GM19099 (cell line): ENCODE measurements around the gene TECRL.

Experiments used
- POLR2A ChIP-seq: IDR thresholded peaks from 3 replicates; pipeline ENCODE4 v1.6.1; 2011; ENCODE audit warnings: low read depth; ENCODE audit not compliant: insufficient read length; ENCODE audit errors: extremely low read depth

TECRL gene

GRCh38 chr4:64251781-64252180 is 157.5 kb downstream of the TECRL start:
- TF ChIP-seq POLR2A = no peak

- TF ChIP-seq POLR2A = no peak
Measured at GRCh38 chr4:64250488-64250887, 158.8 kb downstream of the TECRL start.

DNA sequence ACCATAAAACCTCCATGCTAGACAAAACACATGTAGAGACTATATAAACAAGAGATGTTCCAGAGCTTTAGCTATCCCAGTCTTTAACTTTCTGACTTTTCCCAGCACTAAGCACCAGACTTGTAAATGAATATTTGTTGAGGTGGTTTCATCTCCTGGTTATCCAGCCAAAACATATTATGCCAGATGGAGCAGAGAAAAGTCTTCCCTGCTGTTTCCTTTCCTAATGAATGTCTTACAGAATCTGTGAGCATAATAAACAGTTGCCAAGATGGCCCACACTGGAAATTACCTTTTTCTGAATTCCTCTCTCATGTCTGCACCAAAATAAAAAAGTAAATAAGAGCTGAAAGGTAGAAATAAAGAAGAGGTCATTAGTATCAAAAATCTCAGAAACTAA is 159.2 kb downstream of the TECRL start:
- no peak for TF ChIP-seq POLR2A

DNA sequence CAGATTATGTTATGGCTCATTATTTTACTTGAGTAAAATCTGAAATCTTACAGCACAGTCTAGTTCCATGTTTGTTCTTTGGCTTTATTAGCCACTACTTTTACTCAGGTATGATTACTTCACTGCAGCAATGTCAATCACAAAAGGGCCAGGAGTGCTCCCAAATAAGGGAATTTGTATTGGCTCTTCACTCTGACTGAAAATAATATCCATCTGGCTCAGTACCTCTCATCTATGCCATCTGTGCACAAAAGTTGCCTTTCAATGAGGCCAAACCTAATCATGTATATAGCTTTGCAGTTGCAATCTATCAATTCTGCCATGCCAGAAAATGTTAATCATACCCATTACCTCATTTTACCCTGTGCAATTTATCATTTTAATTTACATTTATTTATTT is 161.1 kb downstream of the TECRL start:
- no peak for TF ChIP-seq POLR2A

GRCh38 chr4:64230709-64231310 is 178.4 kb downstream of the TECRL start:
- TF ChIP-seq POLR2A = no peak
